PC-9 (cell line): ENCODE measurements around the gene KRTAP10-11. TPM values are rescaled to one million over a fixed set of nuclear protein-coding genes. Genes with fewer than 3 reads are reported as not detected.
"Not testable (repeated sequence)": the region's sequence is repeated elsewhere in the genome, so short reads cannot be mapped to it uniquely, and the experiment has no call there.

ENCODE experiments used
- BruUV-seq: library from RNA; stranded (reverse); fragments of 400-500 nt; replicated peaks from 2 replicates; lab custom pipeline; 2021; lab: Mats Ljungman, UMichigan
- CTCF ChIA-PET: fragments of 300-600 bp; sonication (Branson Sonifier 250); formaldehyde crosslinking; loops from one replicate; lab custom pipeline; 2022; ENCODE audit warnings: antibody characterized with exemption; lab: Charles Lee
- POLR2A ChIA-PET: fragments of 300-600 bp; sonication (Branson Sonifier 250); formaldehyde crosslinking; loops from one replicate; lab custom pipeline; 2022; ENCODE audit warnings: antibody characterized with exemption; ENCODE audit not compliant: unreplicated experiment; lab: Charles Lee
- DNase-seq, 2 experiments: peaks; one replicate each; pipeline versions ENCODE4 v3.0.0 to v3.0.0-alpha.2; 2015 to 2022; ENCODE audit warnings: mixed read lengths in 1 of 2
- H2AFZ ChIP-seq: fragments of 200-600 bp; sonication (generic); 2 replicates; pipeline ENCODE4 v1.8.1; 2017; ENCODE audit warnings: antibody characterized with exemption
- H3F3A ChIP-seq: fragments of 200-600 bp; sonication (generic); 2 replicates; pipeline ENCODE4 v1.8.1; 2017; ENCODE audit warnings: antibody characterized with exemption, mild to moderate bottlenecking, low read depth; ENCODE audit not compliant: insufficient read depth
- H3K27ac ChIP-seq: fragments of 200-600 bp; sonication (generic); 2 replicates; pipeline ENCODE4 v1.6.1; 2016; ENCODE audit warnings: mixed run types
- H3K27me3 ChIP-seq: fragments of 200-600 bp; sonication (generic); 2 replicates; pipeline ENCODE4 v1.6.1; 2016; ENCODE audit warnings: low read depth, mixed run types; ENCODE audit not compliant: insufficient read depth
- H3K36me3 ChIP-seq: fragments of 200-600 bp; sonication (generic); 2 replicates; pipeline ENCODE4 v1.6.1; 2016; ENCODE audit warnings: low read depth, mixed run types
- H3K4me1 ChIP-seq: fragments of 200-600 bp; sonication (generic); replicated peaks from 2 replicates; pipeline ENCODE4 v1.6.1; 2016; ENCODE audit warnings: mixed run types; ENCODE audit not compliant: insufficient read depth
- H3K4me2 ChIP-seq: fragments of 200-600 bp; sonication (generic); 2 replicates; pipeline ENCODE4 v1.6.1; 2017; ENCODE audit warnings: mixed run types
- H3K4me3 ChIP-seq: fragments of 200-600 bp; sonication (generic); 2 replicates; pipeline ENCODE4 v1.6.1; 2016; ENCODE audit warnings: mixed run types
- H3K79me2 ChIP-seq: fragments of 200-600 bp; sonication (generic); 2 replicates; pipeline ENCODE4 v1.6.1; 2017; ENCODE audit warnings: low read depth, mixed run types
- H3K9me2 ChIP-seq: fragments of 200-600 bp; sonication (generic); 2 replicates; pipeline ENCODE4 v1.8.1; 2017; ENCODE audit warnings: mild to moderate bottlenecking; ENCODE audit not compliant: insufficient read depth
- H3K9me3 ChIP-seq: fragments of 200-600 bp; sonication (generic); 2 replicates; pipeline ENCODE4 v1.8.1; 2016; ENCODE audit warnings: low read depth; ENCODE audit not compliant: insufficient read depth
- H4K20me1 ChIP-seq: fragments of 200-600 bp; sonication (generic); 2 replicates; pipeline ENCODE4 v1.8.1; 2017; ENCODE audit not compliant: insufficient read depth
- CTCF ChIP-seq: fragments of 200-600 bp; sonication (generic); conservative IDR thresholded peaks from 2 replicates; pipeline ENCODE4 v1.6.1; 2017; ENCODE audit warnings: mixed run types, antibody characterized with exemption, mild to moderate bottlenecking, moderate library complexity
- EZH2 ChIP-seq: fragments of 200-600 bp; sonication (generic); IDR thresholded peaks from 2 replicates; pipeline ENCODE4 v1.8.0; 2017; ENCODE audit warnings: antibody characterized with exemption, low read depth
- intact Hi-C: fragments of 100-400 bp; cut with micrococcal nuclease; formaldehyde crosslinking; loops from one replicate; pipeline ENCODE4 v1.10.0; 2022; ENCODE audit not compliant: unreplicated experiment
- total RNA-seq: library from RNA; stranded (reverse); gene quantifications from 2 replicates; pipeline ENCODE4 v1.2.3, GENCODE V29; 2021

The KRTAP10-11 gene
- total RNA-seq, 1 experiment from 2014 or later: not detected

- Histone ChIP-seq H3K36me3 (no peaks in the 10 kb centered on the region), H2AFZ (no peak overlapping the region), H3F3A (no peaks in the 10 kb centered on the region), H3K27me3 (peaks cover 31% of the 10 kb centered on the region), H3K4me2 (no peak overlapping the region), H4K20me1 (no peaks in the 10 kb centered on the region), H3K9me3 (peaks cover 4% of the 10 kb centered on the region; the same call in 1 of the 2 replicates), H3K4me3 (no peak overlapping the region), H3K9me2 (no peaks in the 10 kb centered on the region), H3K27ac (no peak overlapping the region), H3K4me1 (no peaks in the 10 kb centered on the region), H3K79me2 (no peaks in the 10 kb centered on the region)
- intact Hi-C loops: no loop called here
- ChIA-PET CTCF (no interaction called here), POLR2A (no interaction called here)
- TF ChIP-seq EZH2 (no peak), CTCF (no peak)
- BruUV-seq: no TSS peak
- no peak for DNase-seq
Observed at GRCh38 chr21:44625756-44626155, 20.5 kb upstream of the KRTAP10-11 start.

GRCh38 chr21:44626262-44626661, 20.0 kb upstream of the KRTAP10-11 start:
- no peaks in the 10 kb centered on the region for H4K20me1 ChIP-seq
- H3K4me1 ChIP-seq: no peaks in the 10 kb centered on the region
- no TSS peak for BruUV-seq
- H3K79me2 ChIP-seq: no peaks in the 10 kb centered on the region
- DNase-seq: no peak
- no peaks in the 10 kb centered on the region for H3K9me2 ChIP-seq
- peaks cover 31% of the 10 kb centered on the region for H3K27me3 ChIP-seq
- intact Hi-C loops: no loop called here
- H3F3A ChIP-seq: no peaks in the 10 kb centered on the region
- TF ChIP-seq EZH2 (no peak), CTCF (no peak)
- ChIA-PET CTCF (no interaction called here), POLR2A (no interaction called here)
- H3K9me3 ChIP-seq: peaks cover 4% of the 10 kb centered on the region; the same call in 1 of the 2 replicates
- no peaks in the 10 kb centered on the region for H3K36me3 ChIP-seq
- H3K27ac ChIP-seq: no peak overlapping the region
- no peak overlapping the region for H3K4me2 ChIP-seq
- no peak overlapping the region for H2AFZ ChIP-seq
- no peak overlapping the region for H3K4me3 ChIP-seq

GRCh38 chr21:44626673-44627143, 19.5 kb upstream of the KRTAP10-11 start, which contains the start of gene KRTAP10-9:
Gene KRTAP10-9 (plus strand): TSS chr21:44627093. CDS start chr21:44627172, 79 bp downstream.
- no peaks in the 10 kb centered on the region for H3F3A ChIP-seq
- ChIA-PET CTCF (no interaction called here), POLR2A (no interaction called here)
- H3K4me2 ChIP-seq: no peak within 1 kb of the TSS
- no peaks in the 10 kb centered on the region for H3K4me1 ChIP-seq
- no peaks in the 10 kb centered on the region for H3K9me2 ChIP-seq
- DNase-seq: no peak
- H3K9me3 ChIP-seq: peaks cover 4% of the 10 kb centered on the region; the same call in 1 of the 2 replicates
- no peak within 1 kb of the TSS for H3K4me3 ChIP-seq
- BruUV-seq: no TSS peak
- H2AFZ ChIP-seq: no peak within 1 kb of the TSS
- peaks cover 31% of the 10 kb centered on the region for H3K27me3 ChIP-seq
- no peaks in the 10 kb centered on the region for H3K79me2 ChIP-seq
- no peak for TF ChIP-seq EZH2
- no peak for TF ChIP-seq CTCF
- H3K36me3 ChIP-seq: no peaks in the 10 kb centered on the region
- no peak within 1 kb of the TSS for H3K27ac ChIP-seq
- intact Hi-C loops: no loop called here
- H4K20me1 ChIP-seq: no peaks in the 10 kb centered on the region

- CTCF ChIA-PET, intact Hi-C loops, BruUV-seq: not testable (repeated sequence)
Observed at GRCh38 chr21:44627181-44627822, 18.9 kb upstream of the KRTAP10-11 start.

DNA sequence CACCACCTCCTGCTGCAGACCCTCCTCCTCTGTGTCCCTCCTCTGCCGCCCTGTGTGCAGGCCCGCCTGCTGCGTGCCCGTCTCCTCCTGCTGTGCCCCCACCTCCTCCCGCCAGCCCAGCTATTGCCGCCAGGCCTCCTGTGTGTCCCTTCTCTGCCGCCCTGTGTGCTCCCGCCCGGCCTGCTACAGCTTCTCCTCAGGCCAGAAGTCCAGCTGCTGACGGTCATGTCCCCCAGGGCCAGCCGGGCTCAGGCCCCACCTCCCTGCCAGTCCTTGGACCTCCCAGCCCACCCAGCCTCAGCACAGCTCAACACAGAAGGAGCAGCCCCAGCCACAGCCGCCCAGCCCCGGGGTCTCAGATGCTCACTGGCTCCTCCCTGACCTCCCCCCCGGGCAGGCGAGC, 18.4 kb upstream of the KRTAP10-11 start:
- H3K9me2 ChIP-seq, DNase-seq: not testable (repeated sequence)

More at GRCh38 chr21:44627181-44627822, 18.9 kb upstream of the KRTAP10-11 start:
- H3F3A ChIP-seq, H4K20me1 ChIP-seq, DNase-seq, H3K4me1 ChIP-seq, H3K79me2 ChIP-seq, H3K4me3 ChIP-seq, H3K9me3 ChIP-seq, POLR2A ChIA-PET, H3K4me2 ChIP-seq, H3K9me2 ChIP-seq, H3K36me3 ChIP-seq, H2AFZ ChIP-seq, H3K27ac ChIP-seq: not testable (repeated sequence)
- peaks cover 31% of the 10 kb centered on the region for H3K27me3 ChIP-seq

More for the DNA sequence above, 18.4 kb upstream of the KRTAP10-11 start:
- H3K4me3 ChIP-seq, H3K36me3 ChIP-seq, intact Hi-C loops, H3K9me3 ChIP-seq, BruUV-seq, H3K4me2 ChIP-seq, H3K79me2 ChIP-seq, H3F3A ChIP-seq, POLR2A ChIA-PET, H4K20me1 ChIP-seq, H2AFZ ChIP-seq, H3K27ac ChIP-seq, H3K4me1 ChIP-seq, CTCF ChIA-PET: not testable (repeated sequence)
- H3K27me3 ChIP-seq: peaks cover 31% of the 10 kb centered on the region
